GM21526 (cell line): Measurements from ENCODE around the gene CLC.
"Not testable (repeated sequence)": the region's sequence is repeated elsewhere in the genome, so short reads cannot be mapped to it uniquely, and the experiment has no call there.

Experiments used
- ATAC-seq: cut with Tn5 transposase; IDR thresholded peaks from one replicate; pipeline ENCODE4 v1.9.1; 2021; ENCODE audit warnings: moderate library complexity; ENCODE audit not compliant: unreplicated experiment, low FRiP score

Gene CLC

GRCh38 chr19:39731685-39732084 lies 6.1 kb downstream of the CLC start:
- ATAC-seq = no peak

GRCh38 chr19:39729594-39729993 lies 8.2 kb downstream of the CLC start:
- no peak for ATAC-seq

GRCh38 chr19:39728040-39728439 lies 9.8 kb downstream of the CLC start:
- ATAC-seq = no peak

GRCh38 chr19:39727070-39727800 lies 10.6 kb downstream of the CLC start:
- ATAC-seq = no peak

GRCh38 chr19:39725995-39726394 lies 11.8 kb downstream of the CLC start:
- ATAC-seq = no peak

GRCh38 chr19:39720144-39720543 lies 17.7 kb downstream of the CLC start:
- ATAC-seq = not testable (repeated sequence)

GRCh38 chr19:39710333-39710890 lies 27.4 kb downstream of the CLC start:
- ATAC-seq = no peak

- no peak for ATAC-seq
Observed at GRCh38 chr19:39709026-39709872, 28.6 kb downstream of the CLC start.

- ATAC-seq = no peak
Observed at GRCh38 chr19:39708594-39708993, 29.2 kb downstream of the CLC start.

- ATAC-seq = no peak
Observed at GRCh38 chr19:39705578-39706188, 32.1 kb downstream of the CLC start.

GRCh38 chr19:39704181-39705044 lies 33.4 kb downstream of the CLC start, which contains the start of gene LGALS14:
Gene LGALS14, plus strand, starts transcription at chr19:39704481. Its CDS starts 48 bp downstream, at chr19:39704529.
- ATAC-seq = no peak

- ATAC-seq = no peak
Observed at GRCh38 chr19:39701291-39701690, 36.5 kb downstream of the CLC start.

GRCh38 chr19:39698535-39698934 lies 39.3 kb downstream of the CLC start:
- ATAC-seq = no peak

- ATAC-seq = no peak
Observed at GRCh38 chr19:39696387-39696786, 41.4 kb downstream of the CLC start.

GRCh38 chr19:39695759-39696158 lies 42.1 kb downstream of the CLC start:
- ATAC-seq = no peak

GRCh38 chr19:39692822-39693221 lies 45.0 kb downstream of the CLC start:
- ATAC-seq = no peak

- no peak for ATAC-seq
Observed at GRCh38 chr19:39692166-39692565, 45.7 kb downstream of the CLC start.

GRCh38 chr19:39688637-39689036 lies 49.2 kb downstream of the CLC start:
- not testable (repeated sequence) for ATAC-seq

- no peak for ATAC-seq
Observed at GRCh38 chr19:39686739-39687138, 51.1 kb downstream of the CLC start.

GRCh38 chr19:39684267-39684666 lies 53.6 kb downstream of the CLC start:
- no peak for ATAC-seq
